Osteocyte (in vitro differentiated cells): ENCODE results near the gene SLC37A4. TPM values are rescaled to one million over a fixed set of nuclear protein-coding genes. Genes with fewer than 3 reads are reported as not detected.

Experiments
- DNase-seq: peaks from one replicate; pipeline ENCODE4 v3.0.0; 2021; ENCODE audit warnings: mixed read lengths; ENCODE audit not compliant: unreplicated experiment; ENCODE audit errors: extremely low spot score
- H3K27ac Mint-ChIP-seq: one replicate; pipeline ENCODE4 v1.8.0; 2021; ENCODE audit warnings: mild to moderate bottlenecking, mixed read lengths; ENCODE audit not compliant: unreplicated experiment
- H3K27me3 Mint-ChIP-seq: one replicate; pipeline ENCODE4 v1.8.0; 2021; ENCODE audit warnings: mixed read lengths; ENCODE audit not compliant: unreplicated experiment
- H3K36me3 Mint-ChIP-seq: one replicate; pipeline ENCODE4 v1.8.0; 2021; ENCODE audit warnings: mixed read lengths; ENCODE audit not compliant: unreplicated experiment
- H3K4me1 Mint-ChIP-seq: one replicate; pipeline ENCODE4 v1.8.0; 2021; ENCODE audit warnings: mixed read lengths; ENCODE audit not compliant: unreplicated experiment
- H3K4me3 Mint-ChIP-seq: one replicate; pipeline ENCODE4 v1.8.0; 2021; ENCODE audit warnings: mild to moderate bottlenecking, moderate library complexity, mixed read lengths; ENCODE audit not compliant: unreplicated experiment
- H3K9me3 Mint-ChIP-seq: one replicate; pipeline ENCODE4 v1.8.0; 2021; ENCODE audit warnings: mixed read lengths; ENCODE audit not compliant: unreplicated experiment
- total RNA-seq: library from RNA; stranded (reverse); gene quantifications from 2 replicates; pipeline ENCODE4 v1.2.1, GENCODE V29; 2021
- TF ChIP-seq, protein P1 (sequence below): fragments of 200-600 bp; sonication (generic); IDR thresholded peaks from 2 replicates; pipeline ENCODE4 v1.5.0; 2021; ENCODE audit warnings: antibody characterized with exemption, mild to moderate bottlenecking, moderate library complexity

The SLC37A4 gene
- total RNA-seq, 1 donor from 2014 or later: 16.3 TPM

DNA sequence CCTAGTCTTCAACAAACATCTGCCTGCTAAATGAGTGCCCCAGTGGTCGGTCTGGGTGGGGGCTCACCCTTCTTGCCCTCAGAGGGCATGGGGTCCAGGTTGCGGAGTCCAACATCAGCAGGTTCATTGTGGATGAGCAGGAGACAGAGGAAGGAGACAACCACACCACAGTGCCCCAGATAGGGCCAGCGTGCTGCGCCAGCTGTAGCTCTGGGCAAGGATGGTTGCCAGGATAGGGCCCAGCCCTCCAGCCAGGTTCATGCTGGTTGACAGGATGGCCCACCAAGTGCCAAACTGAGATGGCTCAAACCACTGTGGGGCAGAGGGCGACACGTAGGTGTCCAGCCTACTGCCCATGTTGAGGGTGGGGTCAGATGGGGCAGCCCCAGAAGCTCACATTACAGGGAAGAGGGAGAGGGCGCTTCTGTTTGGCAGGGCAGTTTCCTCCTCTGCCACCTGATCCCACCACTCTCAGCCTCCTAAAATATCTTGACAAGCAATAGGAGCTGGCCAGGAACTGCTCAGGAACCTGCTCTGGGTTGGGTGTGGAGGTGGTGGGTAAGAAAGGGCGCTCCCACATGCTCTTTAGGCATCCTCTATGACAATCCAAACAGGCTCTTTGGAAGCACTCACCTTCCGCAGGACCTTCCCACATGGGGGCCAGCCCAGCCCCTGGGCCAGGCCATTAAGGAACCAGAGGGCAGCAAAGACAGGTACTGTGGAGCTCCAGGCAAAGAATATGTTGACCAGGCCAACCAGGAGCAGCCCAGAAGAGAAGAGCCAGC lies 2.9 kb downstream of the SLC37A4 start:
- Mint-ChIP-seq H3K36me3 (peaks cover 12% of the 10 kb centered on the region), H3K4me3 (no peak overlapping the region), H3K4me1 (peaks cover 19% of the 10 kb centered on the region), H3K27ac (no peak overlapping the region), H3K9me3 (no peaks in the 10 kb centered on the region), H3K27me3 (no peaks in the 10 kb centered on the region)
- TF ChIP-seq, protein P1, sequence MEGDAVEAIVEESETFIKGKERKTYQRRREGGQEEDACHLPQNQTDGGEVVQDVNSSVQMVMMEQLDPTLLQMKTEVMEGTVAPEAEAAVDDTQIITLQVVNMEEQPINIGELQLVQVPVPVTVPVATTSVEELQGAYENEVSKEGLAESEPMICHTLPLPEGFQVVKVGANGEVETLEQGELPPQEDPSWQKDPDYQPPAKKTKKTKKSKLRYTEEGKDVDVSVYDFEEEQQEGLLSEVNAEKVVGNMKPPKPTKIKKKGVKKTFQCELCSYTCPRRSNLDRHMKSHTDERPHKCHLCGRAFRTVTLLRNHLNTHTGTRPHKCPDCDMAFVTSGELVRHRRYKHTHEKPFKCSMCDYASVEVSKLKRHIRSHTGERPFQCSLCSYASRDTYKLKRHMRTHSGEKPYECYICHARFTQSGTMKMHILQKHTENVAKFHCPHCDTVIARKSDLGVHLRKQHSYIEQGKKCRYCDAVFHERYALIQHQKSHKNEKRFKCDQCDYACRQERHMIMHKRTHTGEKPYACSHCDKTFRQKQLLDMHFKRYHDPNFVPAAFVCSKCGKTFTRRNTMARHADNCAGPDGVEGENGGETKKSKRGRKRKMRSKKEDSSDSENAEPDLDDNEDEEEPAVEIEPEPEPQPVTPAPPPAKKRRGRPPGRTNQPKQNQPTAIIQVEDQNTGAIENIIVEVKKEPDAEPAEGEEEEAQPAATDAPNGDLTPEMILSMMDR: no peak
- DNase-seq: no peak

DNA sequence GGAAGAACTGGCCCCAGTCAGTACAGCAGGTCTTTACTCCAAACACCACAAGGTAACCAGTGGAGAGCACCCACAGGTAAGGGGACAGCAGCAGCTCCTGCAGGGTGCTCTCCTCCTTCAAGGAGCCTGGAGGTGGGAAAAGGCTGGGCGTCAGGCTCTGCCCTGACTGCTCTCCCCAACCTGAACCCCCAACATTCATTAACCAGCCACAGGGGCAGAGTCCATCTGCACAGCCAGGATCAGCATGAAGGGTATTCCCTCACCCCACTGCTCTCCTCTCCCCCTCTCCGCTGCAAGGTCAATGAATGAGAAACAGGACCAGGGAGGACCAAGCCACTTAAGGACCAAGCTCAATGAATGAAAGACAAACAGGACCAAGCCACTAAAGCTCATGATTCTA lies 3.7 kb downstream of the SLC37A4 start:
- Mint-ChIP-seq H3K4me1 (peaks cover 19% of the 10 kb centered on the region), H3K9me3 (no peaks in the 10 kb centered on the region), H3K4me3 (no peak overlapping the region), H3K36me3 (peaks cover 13% of the 10 kb centered on the region), H3K27ac (no peak overlapping the region), H3K27me3 (no peaks in the 10 kb centered on the region)
- DNase-seq: no peak
- TF ChIP-seq, protein P1: no peak

DNA sequence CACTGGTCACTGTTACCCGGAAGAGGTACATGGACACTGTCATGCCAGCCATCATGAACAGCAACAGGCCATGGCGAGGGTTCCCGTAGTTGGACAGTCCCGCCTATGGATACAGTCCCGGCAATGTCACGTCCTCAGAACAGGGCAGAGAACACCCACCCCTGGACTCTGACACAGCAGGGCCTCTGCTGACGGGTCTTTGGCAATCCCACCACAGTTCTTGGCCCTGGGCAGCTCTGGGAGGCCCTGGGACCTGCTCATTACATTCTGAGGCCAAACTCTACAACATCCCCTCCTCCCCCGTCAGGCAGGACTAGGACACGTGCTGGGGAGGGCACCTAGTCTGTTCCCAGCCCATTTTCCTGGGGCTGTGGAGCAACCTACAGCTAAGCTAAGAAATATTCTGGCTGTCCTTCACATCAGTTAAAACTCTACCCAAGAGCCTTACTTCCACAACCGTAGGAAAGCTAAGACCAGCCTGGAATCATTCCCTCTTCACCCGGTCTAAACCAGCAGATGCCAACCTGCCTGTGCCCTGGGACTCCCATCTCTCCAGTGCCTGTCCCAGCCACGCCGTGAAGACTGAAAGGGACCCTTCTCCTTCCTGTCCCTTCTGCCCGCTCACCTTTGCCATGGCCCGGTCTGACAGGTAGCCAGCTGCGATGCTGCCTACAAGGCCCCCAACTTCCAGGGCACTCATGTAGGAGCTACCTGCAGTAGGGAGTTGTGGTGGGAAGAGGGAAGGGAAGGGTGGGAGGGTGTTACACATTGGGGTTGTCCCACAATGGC lies 4.5 kb downstream of the SLC37A4 start:
- TF ChIP-seq, protein P1: no peak
- Mint-ChIP-seq H3K36me3 (peaks cover 18% of the 10 kb centered on the region), H3K9me3 (no peaks in the 10 kb centered on the region), H3K27ac (no peak overlapping the region), H3K4me1 (peaks cover 22% of the 10 kb centered on the region), H3K27me3 (no peaks in the 10 kb centered on the region), H3K4me3 (no peak overlapping the region)
- no peak for DNase-seq

DNA sequence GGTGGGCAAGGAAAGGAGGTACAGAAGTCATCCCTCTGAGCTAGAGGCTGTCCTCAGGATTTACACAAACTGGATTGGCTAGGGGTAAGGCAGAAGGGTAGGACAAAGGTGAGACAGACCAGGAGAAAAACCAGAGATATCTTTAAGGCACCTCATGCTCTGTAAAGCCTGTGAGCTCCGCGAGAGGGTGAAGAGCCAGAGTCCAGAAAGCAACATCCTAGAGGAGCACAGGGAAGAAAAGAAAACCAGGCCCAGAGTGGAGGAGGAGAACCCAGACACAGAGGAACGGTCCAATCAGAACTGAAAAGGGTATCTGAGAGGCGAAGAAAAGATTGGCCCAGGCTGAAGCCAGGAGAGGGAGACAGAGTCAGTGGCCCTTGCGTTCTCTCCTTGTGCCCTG lies 5.1 kb downstream of the SLC37A4 start:
- Mint-ChIP-seq H3K27ac (no peak overlapping the region), H3K4me3 (no peak overlapping the region), H3K9me3 (no peaks in the 10 kb centered on the region), H3K27me3 (no peaks in the 10 kb centered on the region), H3K36me3 (peaks cover 18% of the 10 kb centered on the region), H3K4me1 (peaks cover 23% of the 10 kb centered on the region)
- no peak for DNase-seq
- TF ChIP-seq, protein P1: no peak

DNA sequence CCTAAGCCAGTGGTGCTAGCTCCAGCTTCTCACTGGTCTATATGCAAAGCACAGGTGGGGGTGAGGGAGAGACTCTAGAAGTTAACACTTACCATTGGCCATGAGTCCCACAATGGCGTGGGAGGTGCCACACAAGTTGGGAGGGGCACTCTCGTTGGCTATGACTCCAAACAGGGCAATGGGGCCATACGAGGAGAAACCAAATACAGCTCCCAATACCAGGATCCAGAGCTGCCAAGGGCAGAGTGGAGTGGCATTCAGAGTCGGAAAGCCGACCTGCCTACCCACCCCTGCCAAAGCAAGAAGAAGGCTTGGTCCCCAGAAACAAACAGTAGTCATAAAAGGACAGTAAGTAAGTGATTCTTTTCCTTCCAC lies 5.6 kb downstream of the SLC37A4 start:
- DNase-seq: no peak
- TF ChIP-seq, protein P1: no peak
- no peaks in the 10 kb centered on the region for H3K27me3 Mint-ChIP-seq
- H3K4me3 Mint-ChIP-seq: no peak overlapping the region
- H3K36me3 Mint-ChIP-seq: peaks cover 18% of the 10 kb centered on the region
- H3K4me1 Mint-ChIP-seq: peaks cover 27% of the 10 kb centered on the region
- H3K27ac Mint-ChIP-seq: no peak overlapping the region
- no peaks in the 10 kb centered on the region for H3K9me3 Mint-ChIP-seq
